HG03175 (cell line): ENCODE results near the gene MYH9.
"Not testable (repeated sequence)": the region's sequence is repeated elsewhere in the genome, so short reads cannot be mapped to it uniquely, and the experiment has no call there.

Experiments
- ATAC-seq: cut with Tn5 transposase; IDR thresholded peaks from one replicate; pipeline ENCODE4 v1.9.1; 2021; ENCODE audit warnings: mild to moderate bottlenecking, moderate library complexity; ENCODE audit not compliant: unreplicated experiment

Gene MYH9

DNA sequence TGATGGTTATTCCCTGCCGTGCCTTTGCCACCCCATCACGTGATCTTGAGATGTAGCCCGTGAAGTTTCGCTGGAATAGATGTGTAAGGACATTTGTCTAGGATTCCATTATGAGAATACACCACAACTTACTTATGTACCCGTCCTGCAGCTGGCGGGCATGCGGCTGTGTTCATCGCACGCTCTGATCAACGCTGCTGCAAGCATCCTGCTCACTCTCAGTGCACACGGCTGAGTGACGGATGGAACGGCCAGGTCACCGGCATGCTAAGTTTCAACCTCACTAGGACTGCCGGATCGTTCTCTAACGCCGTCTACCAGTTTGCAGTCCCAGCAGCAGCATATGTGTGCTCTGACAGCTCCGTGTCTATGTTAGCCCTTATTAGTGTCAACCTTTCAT, 90.2 kb downstream of the MYH9 start:
- no peak for ATAC-seq

DNA sequence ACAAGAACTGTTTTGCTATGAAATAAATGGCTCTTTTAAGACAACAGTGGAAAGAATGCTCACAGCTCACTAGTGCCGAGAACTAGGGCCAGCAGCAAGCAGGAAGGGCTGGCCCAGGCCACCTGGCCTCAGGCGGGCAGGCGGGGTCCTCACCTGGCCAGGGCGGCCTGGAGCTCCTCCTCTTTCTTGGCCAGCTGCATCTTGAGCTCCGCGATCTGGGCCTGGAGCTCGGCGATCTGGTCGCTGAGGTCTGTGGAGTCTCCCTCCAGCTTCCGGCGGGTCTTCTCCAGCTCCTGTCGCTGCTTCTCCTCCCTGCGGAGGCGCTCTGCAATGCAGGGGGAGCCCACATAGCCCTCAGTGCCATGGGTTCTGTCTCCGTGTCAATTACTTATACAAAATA, 91.1 kb downstream of the MYH9 start:
- no peak for ATAC-seq

DNA sequence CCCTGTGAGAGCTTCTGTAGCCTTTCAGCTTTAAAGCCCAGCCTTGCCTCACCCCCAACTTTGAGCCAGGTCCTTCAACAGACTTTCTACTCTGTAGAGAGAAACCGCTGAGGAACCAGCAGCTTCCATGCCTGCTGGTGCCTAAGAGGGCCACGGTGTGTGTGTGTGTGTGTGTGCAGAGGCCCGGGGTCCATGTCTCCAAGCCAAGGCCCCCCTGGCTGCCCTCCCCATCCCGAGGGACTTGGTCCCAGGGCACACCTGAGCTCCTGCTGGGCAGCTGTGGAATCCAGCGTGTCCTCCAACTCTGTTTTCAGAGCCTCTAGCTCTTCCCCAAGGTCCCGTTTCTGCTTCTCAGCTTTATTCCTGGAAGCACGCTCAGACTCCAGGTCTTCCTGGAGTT, 92.5 kb downstream of the MYH9 start:
- ATAC-seq, result no peak

DNA sequence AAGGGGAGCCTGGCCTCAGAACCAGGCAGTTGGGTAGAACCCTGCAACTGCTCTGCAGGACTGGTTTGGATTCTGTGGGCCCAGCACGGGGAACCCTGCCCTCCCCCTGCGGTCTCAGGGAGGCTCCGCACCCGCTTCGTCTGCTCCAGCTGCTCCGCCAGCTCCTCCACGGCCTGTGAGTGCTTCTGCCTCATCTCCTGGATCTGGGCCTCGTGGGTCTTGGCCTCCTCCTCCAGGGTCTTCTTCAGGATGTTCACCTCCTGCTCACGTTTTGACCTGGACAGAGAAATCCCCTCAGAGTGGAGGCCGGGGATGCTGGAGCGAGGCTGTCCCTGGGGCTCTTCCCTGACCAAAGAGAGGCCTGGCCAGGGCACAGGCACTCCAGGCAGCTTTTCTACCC, 93.0 kb downstream of the MYH9 start:
- ATAC-seq, result no peak

DNA sequence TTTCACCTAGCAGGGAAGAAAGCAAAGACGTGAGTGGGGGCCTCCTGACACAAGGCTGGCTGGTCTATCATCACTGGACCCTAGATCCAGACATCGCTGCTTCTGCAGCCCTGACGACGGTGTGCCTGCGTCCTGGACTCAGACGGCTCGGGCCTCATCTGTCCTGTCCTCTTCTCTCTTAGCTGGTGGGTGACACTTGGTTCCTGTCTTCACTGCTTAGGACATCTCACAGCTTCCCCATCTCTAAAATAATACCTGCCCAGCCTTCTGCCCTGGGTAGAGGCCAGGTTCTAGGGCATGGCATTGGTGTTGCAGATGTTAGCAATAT, 93.5 kb downstream of the MYH9 start:
- no peak for ATAC-seq

DNA sequence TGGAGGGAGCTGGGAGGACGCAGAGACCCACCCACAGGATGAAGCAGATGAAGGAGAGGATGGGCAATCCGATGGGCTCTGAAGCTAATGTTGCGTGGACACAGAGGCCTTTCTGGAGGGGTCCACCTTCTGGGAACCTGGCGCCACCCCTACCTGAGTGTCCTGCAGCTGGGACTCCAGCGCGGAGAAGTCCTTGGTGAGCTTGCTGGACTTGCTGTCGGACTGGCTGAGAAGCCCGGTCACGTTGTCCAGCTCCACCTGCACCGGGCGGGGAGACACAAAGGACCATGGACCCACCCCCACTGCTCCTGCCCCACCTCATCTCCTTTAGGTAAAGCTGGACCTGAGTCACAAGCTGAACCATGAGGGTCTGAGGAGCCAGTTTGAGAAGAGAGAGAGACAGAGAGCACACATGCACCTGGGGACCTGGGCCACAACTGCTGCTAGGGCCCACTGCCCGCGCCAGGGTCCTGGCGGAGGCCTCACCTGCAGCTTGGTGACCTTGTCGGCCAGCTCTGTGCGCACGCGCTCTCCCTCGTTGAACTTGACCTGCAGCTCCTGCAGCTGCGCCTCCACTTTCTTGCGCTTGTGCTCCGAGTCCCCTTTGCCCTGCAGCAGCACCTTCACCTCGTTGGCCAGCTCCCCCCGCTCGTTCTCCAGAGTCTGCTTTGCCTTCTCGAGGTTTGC, 94.0 kb downstream of the MYH9 start:
- no peak for ATAC-seq

DNA sequence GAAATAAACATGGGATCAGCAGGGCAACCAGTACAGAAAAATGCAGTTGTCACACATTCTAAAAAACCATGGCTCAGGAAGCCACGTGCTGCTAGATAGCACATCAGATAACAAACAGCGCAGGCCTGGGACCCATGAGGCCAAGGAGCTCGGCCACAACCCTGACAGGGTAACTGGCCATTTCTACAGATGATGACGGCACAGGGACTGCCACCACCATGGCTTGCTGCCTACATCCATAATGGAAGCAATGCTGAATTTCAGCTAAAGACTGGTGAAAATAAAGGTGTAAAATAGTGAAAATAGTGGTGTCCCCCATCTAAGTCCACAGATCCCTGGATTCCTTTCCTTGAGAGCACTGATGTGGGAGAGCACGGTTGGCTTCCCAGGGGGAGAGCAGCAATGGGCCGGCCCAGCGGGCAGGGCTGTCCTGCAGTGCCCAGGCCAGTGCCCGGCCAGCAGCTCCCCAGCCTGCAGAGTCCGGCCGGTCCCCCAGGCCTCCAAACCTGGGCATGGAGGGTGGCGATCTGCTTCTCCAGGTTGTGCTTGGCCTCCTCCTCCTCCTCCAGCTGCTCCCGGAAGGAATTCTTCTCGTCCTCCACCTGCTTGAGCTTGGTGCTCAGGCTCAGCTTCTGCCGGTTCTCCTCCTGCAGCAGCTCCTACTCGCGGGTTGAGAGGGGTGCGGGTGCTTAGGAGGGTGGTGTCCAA, 94.8 kb downstream of the MYH9 start:
- no peak for ATAC-seq

DNA sequence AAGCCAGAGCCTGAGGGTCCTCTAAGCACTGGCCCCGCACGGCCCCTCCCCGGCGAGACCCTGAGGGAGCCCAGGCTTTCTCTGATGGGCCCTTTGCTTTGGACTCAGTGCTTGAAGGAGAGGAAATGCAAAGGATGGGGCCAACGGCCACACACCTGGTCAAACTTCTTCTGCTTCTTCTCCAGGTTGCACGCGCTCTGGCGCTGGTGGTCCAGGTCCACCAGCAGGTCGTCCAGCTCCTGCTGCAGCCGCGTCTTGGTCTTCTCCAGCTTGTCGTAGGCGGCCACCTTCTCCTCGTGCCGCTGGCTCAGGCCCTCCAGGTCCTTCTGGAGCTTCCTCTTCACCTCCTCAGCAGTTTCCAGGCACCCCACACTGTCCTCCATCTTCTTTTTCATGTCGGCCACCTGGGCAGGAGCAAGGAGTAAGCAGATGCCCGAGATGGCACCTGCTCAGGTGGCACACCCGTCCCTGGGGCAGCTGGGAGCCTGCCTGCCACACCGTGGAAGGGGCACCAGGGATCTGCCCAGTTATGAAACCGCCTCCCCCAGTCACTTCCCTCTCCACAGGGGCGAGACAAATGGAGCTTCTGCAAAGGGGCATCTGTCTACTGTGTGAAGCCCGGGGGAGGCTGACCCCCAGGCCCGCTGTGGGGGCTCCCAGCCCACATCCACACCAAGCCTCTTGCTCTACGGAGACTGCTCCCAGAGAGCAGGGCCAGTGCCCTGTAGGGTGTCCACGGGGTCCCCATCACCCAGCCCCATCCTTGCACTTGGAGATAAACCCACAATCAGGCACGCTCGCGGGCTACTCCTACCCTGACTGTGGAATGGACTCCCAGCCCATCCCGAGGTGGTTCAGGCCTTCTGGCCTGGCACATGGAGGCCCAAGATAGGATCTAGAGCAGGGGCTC, 95.7 kb downstream of the MYH9 start:
- ATAC-seq, result no peak

DNA sequence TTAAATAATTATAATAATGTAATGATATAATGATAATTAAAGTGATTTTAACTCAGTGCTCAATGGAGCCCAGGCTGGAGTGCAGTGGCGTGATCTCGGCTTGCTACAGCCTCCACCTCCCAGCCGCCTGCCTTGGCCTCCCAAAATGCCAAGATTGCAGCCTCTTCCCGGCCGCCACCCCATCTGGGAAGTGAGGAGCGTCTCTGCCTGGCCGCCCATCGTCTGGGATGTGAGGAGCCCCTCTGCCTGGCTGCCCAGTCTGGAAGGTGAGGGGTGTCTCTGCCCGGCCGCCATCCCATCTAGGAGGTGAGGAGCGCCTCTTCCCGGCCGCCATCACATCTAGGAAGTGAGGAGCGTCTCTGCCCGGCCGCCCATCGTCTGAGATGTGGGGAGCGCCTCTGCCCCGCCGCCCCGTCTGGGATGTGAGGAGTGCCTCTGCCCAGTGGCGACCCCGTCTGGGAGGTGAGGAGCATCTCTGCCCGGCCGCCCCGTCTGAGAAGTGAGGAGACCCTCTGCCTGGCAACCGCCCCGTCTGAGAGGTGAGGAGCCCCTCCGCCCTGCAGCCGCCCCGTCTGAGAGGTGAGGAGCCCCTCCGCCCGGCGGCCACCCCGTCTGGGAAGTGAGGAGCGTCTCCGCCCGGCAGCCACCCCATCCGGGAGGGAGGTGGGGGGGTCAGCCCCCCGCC, 97.2 kb downstream of the MYH9 start:
- ATAC-seq, result not testable (repeated sequence)

DNA sequence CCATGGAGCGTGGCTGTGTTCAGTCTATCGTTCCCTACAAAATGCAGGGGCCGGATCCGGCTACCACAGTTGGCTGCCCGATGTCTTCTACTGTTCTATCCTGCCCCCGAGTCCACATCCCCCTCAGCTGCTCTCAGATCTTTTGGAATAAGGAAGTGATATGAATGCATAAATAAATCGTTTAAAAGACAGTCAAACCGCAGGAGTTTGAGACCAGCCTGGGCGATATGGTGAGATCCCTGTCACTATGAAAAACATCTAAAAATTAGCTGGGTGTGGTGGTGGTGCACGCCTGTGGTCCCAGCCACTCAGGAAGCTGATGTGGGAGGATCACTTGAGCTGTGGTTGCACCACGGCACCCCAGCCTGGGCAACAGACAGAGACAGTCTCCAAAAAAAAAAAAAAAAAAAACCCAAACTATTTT, 97.8 kb downstream of the MYH9 start:
- ATAC-seq, result not testable (repeated sequence)

DNA sequence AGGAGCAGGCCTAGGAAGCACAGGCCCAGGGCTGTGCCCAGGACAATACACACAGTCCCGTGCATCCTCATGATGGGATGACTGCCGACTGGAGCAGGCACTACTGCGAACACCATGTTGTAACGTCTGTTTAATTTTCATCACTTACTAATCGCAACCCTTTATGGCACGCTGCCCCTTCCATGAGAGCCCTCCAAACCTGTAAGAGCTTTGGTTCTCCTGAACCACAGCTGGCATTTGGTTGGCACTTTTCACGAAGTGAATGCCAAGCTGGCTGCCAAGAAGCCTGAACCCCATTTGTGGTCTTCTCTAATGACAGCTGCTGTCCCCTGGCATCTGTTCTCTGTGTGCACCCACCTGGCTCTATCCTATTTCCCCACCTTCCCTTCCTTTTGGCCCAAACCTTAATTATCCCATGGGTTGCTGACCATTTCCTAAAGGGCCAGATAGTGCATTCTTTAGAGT, 98.3 kb downstream of the MYH9 start:
- no peak for ATAC-seq

DNA sequence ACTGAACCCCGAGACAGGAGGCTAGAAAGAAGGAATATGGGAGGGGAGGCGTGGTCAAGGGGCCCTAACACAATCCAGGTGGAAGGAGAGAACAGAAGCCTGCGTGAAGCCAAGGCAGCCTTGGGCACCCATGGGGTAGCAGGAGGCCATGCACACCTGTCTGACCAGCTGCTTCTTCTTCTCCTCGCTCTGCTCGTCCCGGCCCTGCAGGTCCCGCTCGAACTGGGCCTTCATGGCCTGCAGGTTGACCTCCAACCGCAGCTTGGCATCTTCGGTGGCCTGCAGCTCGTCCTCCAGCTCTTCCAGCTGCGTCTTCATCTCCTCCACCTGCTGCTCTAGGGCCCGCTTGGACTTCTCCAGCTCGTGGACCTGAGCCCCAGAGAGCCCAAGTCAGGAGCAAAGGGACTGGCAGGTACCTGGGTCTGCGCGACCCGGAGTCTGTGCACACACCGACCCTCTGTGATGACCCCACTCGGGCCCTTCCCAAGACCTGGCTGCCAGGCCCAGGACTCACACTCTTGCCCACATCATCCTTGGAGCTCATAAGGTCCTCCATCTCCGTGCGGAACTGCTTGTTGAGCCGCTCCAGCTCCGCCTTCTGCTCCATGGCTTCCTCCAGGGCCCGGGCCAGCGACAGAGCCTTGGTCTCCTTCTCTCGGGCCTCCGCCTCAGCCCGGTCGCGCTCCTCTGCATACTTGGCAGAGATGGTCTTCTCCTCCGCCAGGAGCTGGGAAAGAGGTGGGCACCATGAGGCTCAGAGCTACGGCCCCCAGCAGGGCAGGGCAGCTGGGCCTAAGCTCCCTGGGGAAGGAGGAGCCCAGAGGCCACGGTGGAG, 99.0 kb downstream of the MYH9 start:
- no peak for ATAC-seq

DNA sequence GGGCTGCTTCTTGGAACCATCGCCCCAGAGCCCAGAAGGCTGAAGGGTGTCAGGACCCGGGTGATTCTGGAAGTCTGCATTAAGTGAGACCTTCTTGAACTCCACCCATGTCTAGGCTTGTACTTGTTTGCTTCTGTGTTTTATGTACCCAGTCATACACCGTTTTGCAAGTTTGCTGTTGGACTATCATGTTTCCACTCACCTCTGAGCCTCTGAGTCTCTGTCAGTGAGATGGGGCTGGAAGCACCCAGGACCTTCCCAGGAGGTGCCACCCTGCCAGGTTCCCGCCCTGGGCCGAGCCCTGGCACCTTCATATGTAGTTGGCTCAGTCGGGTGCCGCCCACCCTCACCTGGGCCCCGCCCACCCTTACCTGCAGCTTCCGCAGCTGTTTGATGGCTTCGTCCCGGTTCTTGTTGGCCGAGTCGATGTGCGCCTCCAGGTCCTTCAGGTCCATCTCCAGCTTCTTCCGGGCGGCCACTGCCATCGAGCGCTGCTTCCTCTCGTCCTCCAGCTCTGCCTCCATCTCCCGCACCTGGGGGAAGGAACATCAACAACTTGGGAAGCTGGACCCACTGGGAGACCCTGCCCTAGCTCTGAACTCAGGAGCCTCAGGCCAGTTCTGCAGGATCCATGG, 99.8 kb downstream of the MYH9 start:
- ATAC-seq, result no peak

DNA sequence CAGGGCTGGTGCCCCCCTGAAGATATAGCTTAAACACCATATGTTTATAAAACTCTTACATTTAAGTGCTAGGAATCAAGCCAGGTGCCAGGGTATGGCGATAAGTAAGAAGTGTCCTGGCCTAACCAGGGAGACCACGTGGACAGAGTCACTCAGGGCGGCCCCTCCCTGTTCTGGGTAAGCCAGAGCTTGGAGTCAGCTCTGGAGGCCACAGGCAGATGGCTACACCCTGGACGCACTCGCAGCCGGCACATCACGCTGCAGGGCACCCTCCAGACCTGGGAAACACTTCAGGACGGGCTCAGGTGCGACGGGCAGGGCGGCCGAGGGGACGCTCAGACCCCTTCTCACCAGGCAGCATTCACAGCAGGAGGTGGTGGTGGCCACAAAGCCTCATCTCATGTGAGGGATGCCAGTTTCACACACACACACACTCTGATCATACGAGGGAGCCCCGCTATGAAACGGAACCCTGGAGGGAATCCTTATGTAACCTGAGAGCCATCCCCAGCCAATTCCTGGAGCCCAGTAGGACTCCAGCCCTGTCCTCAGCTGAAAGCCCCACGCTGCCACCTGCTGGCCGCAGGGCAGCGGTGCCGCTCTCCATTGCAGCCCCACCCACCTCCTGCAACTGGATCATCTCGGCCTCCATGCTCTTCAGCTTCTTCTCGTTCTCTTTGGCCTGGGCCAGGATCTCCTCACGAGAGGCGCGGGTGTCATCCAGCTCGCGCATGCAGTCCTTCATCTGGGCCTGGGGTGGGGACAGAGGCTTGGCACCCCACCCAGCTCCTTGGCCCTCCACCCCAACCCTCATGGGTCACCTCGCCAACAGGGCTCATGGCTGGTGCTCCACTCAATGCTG, 101.4 kb downstream of the MYH9 start:
- ATAC-seq, result no peak

DNA sequence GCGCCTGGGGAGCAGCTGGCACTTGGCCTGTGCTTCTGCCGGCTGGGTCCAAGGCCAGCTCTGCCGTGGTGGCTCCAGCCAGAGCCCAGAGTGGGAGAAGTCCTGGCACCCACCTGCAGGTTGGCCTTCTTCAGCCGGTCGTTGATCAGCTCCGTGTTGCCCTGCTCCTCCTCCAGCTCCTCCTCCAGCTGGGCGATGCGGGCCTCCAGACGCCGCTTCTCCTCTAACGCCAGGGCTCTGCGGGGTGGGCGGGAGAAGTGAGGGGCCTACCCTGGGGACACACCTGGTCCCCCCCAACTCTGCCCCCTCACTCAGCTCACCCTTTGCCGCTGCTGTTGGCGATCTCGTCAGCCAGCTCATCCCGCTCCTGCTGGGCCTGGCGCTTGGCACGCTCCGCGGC, 102.2 kb downstream of the MYH9 start:
- no peak for ATAC-seq

DNA sequence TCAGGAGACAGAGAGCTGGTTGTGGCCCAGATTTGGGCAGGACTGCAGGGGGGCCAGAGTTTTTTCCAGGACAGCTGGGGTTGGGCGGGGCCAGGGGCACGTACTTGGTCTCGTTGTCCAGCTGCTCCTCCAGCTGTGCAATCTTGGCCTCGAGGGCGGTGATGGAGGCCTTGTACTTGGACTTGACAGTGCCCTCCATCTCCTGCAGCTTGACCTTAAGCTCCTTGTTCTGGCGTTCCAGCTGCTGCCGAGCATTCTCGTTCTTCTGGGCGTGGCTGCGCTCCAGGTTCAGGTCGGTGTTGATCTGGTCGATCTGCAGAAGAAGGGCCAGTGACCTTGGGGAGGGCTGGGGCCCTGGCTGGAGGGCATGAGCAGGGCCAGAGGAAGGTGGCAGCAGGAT, 102.8 kb downstream of the MYH9 start:
- no peak for ATAC-seq

DNA sequence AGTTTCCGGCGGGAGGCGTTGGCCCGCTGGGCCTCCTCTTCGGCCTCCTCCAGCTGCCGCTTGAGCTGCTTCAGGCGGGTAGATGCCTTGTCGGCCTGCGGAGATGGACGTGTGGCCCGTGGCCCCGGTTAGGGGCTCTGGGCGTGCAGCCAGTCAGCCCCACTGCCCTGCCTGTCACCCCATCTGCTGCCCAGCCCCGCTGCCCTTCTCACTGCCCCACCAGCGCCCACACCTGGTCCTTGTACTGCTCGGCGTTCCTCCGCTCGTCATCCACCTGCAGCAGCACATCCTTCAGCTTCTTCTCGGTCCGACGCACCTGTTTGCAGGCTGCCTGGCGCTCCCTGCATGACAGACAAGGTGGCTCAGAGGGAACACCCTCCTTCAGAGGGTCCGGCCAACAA, 103.6 kb downstream of the MYH9 start:
- no peak for ATAC-seq

DNA sequence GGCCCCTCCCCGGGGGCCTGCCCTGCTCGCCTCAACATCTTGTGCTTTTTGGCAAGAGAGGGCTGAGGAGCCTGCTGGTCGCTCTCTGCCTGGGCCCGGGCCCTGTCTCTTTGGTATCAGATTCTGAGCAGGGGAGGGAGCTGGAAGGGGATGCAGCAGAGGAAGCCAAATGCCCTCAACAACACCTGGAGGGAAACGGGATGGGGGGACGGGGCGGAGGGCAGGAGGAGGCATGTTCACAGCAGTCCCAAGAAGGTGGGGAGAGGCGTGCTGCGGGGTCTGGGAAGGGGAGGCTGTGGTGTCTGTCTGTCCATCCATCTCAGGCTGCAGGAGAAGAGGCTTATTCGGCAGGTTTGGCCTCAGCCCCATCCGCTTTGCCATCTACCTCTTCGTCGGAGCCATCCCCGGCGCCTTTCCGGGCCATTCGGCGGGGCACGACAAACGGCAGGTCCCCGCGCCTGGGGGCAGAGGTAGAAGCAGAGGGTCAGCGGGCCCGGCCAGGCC, 105.4 kb downstream of the MYH9 start:
- no peak for ATAC-seq
